NCI-H2081 treated with DMSO at 0.1 percent for 48 hours (cell line): ENCODE results near the gene DUX4.
"Not testable (repeated sequence)": the region's sequence is repeated elsewhere in the genome, so short reads cannot be mapped to it uniquely, and the experiment has no call there.

Source experiments
- DNase-seq: peaks from one replicate; lab custom pipeline; 2025; lab: John Stamatoyannopoulos, UW

The DUX4 gene

GRCh38 chr4:190173428-190173827 lies at the start of gene DUX4:
Gene DUX4, plus strand, starts transcription at chr4:190173774. Its CDS starts 0 bp downstream, at chr4:190173774.
- DNase-seq: not testable (repeated sequence)

- DNase-seq: not testable (repeated sequence)
Measured at GRCh38 chr4:190175436-190175835, 1.9 kb downstream of the DUX4 start.

- DNase-seq: not testable (repeated sequence)
Measured at GRCh38 chr4:190177727-190178605, 4.4 kb downstream of the DUX4 start.

- not testable (repeated sequence) for DNase-seq
Measured at GRCh38 chr4:190178606-190178990, 5.0 kb downstream of the DUX4 start.

GRCh38 chr4:190179030-190179739 lies 5.6 kb downstream of the DUX4 start:
- DNase-seq: not testable (repeated sequence)

GRCh38 chr4:190179740-190180094 lies 6.1 kb downstream of the DUX4 start:
- DNase-seq: not testable (repeated sequence)

GRCh38 chr4:190180947-190181346 lies 7.4 kb downstream of the DUX4 start:
- DNase-seq: not testable (repeated sequence)

GRCh38 chr4:190181481-190182100 lies 8.0 kb downstream of the DUX4 start:
- not testable (repeated sequence) for DNase-seq

GRCh38 chr4:190203510-190203909 lies 29.9 kb downstream of the DUX4 start:
- DNase-seq: not testable (repeated sequence)
